Measurements from ENCODE around the gene RASSF7.

- no peak for TF ChIP-seq CTCF (IDR thresholded peaks at IDR 0.05; ENCODE audit: poor library complexity, severe bottlenecking)
- TF ChIP-seq TAF1 (IDR thresholded peaks at IDR 0.05; ENCODE audit: low read depth): no peak
These were observed 6.8 kb upstream of the RASSF7 start for GRCh38 chr11:553988-554340.
